ENCODE measurements around the gene MRTFB. TPM values are rescaled to one million over a fixed set of nuclear protein-coding genes. Genes with fewer than 3 reads are reported as not detected.

MRTFB gene
- polyA plus RNA-seq, 4 donors: 3.1 to 20.2 (median 9.4) TPM

DNA sequence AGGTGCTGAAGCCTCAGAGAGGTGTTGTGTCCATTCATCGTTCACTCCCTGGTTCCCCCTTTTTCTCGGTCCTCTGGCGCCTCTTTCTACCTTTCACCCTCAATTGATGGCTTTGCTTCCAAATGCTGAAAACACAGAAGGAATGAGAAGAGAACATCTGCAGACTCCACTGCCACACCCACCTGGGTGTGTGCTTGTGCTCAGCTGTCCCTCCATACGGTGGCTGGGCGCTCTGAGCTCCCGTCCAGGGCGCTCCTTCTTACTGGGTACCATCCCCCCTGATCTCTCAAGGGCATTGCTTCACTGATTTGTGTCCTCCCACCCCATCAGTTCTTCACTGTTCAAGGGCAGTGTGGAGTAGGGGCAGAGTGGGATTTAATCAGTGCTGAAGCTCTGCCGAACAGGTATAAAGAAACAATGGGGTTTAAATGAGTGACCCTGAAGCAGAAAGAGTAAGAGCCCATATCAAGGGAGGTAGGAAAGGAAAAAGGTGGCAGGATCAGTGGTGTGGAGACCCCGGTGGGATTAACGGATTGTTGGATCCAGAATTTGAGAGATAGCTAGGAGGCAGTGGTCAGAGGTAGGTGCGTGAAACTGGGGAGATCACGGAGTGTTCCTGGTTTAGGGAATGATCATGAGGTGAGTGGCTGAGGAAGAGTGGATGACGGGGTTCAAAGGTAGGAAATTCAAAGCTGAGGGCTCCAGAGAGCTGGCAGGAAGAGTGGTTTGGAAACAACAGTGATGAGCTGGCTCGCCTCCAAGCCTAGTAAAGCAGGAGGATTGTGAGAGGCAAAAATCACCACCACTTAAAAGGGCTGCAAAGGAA is 40.8 kb downstream of the MRTFB start:
- H3K4me1 ChIP-seq (ENCODE audit: control insufficient read depth in 3 of 3, insufficient read depth in 2 of 3, low read depth in 1 of 3, low read length in 2 of 3): peaks cover 6 to 20% (median 8%) of the 10 kb centered on the region in 3 donors
- 31 to 70% (median 52%) methylated on average over 14 of the region's 14 CpGs for WGBS, 3 donors
- H3K36me3 ChIP-seq (ENCODE audit: control insufficient read depth in 3 of 3, insufficient read depth in 2 of 3, low read depth in 1 of 3, low read length in 3 of 3): peaks cover 0 to 4% (median 0%) of the 10 kb centered on the region in 3 donors
- FAIRE-seq: no peak
- no peaks in the 10 kb centered on the region for H3K9me3 ChIP-seq (ENCODE audit: control insufficient read depth in 2 of 2, insufficient read depth in 1 of 2, low read depth in 1 of 2, low read length in 1 of 2)
- peak in 1 of 2 donors; percentile 58 for DNase-seq
- H3K27ac ChIP-seq (ENCODE audit: low read depth in 1 of 3, low read length in 2 of 3): peak overlapping the region in 1 of 3 donors; percentile 20
- H3K27me3 ChIP-seq (ENCODE audit: control insufficient read depth in 3 of 3, insufficient read depth in 3 of 3, low read length in 3 of 3): no peaks in the 10 kb centered on the region
- H3K4me3 ChIP-seq (ENCODE audit: low read depth in 1 of 3, low read length in 3 of 3): no peak overlapping the region

DNA sequence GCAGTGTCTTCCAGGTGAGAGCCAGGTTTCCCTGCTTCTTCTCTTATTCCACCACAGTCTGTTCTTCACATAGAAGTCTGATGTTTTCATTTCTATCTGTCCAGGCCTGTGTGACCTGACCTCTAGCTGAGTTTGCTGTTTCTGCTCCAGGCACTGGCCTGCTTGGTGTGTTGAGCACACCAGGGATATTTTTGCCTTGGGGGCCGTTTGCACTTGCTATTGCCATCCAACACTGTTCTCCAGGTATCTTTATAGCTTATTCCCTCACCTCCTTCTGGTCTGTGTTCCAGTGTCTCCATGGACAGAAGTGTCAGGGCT is 41.4 kb downstream of the MRTFB start:
- WGBS, 3 donors: 16 to 45% (median 29%) methylated on average over 1 of the region's 1 CpG
- Histone ChIP-seq H3K4me3 (ENCODE audit: low read depth in 1 of 3, low read length in 3 of 3) (no peak overlapping the region), H3K9me3 (ENCODE audit: control insufficient read depth in 2 of 2, insufficient read depth in 1 of 2, low read depth in 1 of 2, low read length in 1 of 2) (no peaks in the 10 kb centered on the region), H3K36me3 (ENCODE audit: control insufficient read depth in 3 of 3, insufficient read depth in 2 of 3, low read depth in 1 of 3, low read length in 3 of 3) (peaks cover 0 to 6% (median 0%) of the 10 kb centered on the region in 3 donors), H3K4me1 (ENCODE audit: control insufficient read depth in 3 of 3, insufficient read depth in 2 of 3, low read depth in 1 of 3, low read length in 2 of 3) (peaks cover 6 to 20% (median 8%) of the 10 kb centered on the region in 3 donors), H3K27me3 (ENCODE audit: control insufficient read depth in 3 of 3, insufficient read depth in 3 of 3, low read length in 3 of 3) (no peaks in the 10 kb centered on the region), H3K27ac (ENCODE audit: low read depth in 1 of 3, low read length in 2 of 3) (no peak overlapping the region)
- no peak for FAIRE-seq
- DNase-seq: no peak

DNA sequence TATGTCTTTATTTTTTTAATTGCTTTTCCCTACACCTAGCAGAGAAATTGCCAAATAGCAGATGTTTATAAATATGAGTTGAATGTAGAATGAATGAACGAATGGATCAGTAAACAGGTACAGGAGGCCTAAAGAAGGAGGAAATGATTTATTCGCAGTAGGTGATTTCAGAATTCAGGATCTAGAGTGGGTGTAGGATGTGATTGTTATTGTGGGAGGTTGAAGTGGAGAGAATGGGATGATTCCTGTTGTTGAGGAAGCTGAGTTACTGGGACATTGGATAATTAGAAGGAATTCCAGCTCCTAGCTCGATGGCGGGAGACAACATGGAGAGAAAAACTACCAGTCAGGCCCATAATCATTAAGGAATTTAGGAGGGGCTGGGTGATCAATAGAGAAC is 42.2 kb downstream of the MRTFB start:
- Histone ChIP-seq H3K36me3 (ENCODE audit: control insufficient read depth in 3 of 3, insufficient read depth in 2 of 3, low read depth in 1 of 3, low read length in 3 of 3) (peaks cover 0 to 9% (median 0%) of the 10 kb centered on the region in 3 donors), H3K4me1 (ENCODE audit: control insufficient read depth in 3 of 3, insufficient read depth in 2 of 3, low read depth in 1 of 3, low read length in 2 of 3) (peaks cover 6 to 20% (median 8%) of the 10 kb centered on the region in 3 donors), H3K27ac (ENCODE audit: low read depth in 1 of 3, low read length in 2 of 3) (no peak overlapping the region), H3K4me3 (ENCODE audit: low read depth in 1 of 3, low read length in 3 of 3) (no peak overlapping the region), H3K9me3 (ENCODE audit: control insufficient read depth in 2 of 2, insufficient read depth in 1 of 2, low read depth in 1 of 2, low read length in 1 of 2) (no peaks in the 10 kb centered on the region), H3K27me3 (ENCODE audit: control insufficient read depth in 3 of 3, insufficient read depth in 3 of 3, low read length in 3 of 3) (no peaks in the 10 kb centered on the region)
- DNase-seq (no peak), FAIRE-seq (no peak)
- 82 to 91% (median 85%) methylated on average over 4 of the region's 4 CpGs for WGBS, 3 donors

DNA sequence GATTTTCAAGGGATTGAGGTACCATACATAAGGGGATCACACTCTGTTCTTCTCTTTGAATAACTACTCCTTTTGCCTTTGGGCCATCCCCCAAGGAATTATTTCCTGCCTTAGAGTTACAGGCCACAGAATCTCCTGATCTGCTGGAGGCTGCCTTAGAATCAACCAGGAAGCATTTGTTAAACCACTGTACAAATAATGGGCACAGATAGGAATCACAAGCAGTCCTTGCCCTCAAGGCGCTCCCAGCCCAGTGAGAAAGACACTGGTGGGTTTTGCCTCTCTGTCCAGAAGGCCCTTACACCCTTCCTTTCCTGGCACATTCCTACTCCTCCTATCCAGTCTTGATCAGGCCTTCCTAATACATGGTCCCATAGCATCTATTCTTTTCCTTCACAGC is 45.9 kb downstream of the MRTFB start:
- peaks cover 1 to 5% (median 3%) of the 10 kb centered on the region in 3 donors for H3K4me1 ChIP-seq (ENCODE audit: control insufficient read depth in 3 of 3, insufficient read depth in 2 of 3, low read depth in 1 of 3, low read length in 2 of 3)
- H3K9me3 ChIP-seq (ENCODE audit: control insufficient read depth in 2 of 2, insufficient read depth in 1 of 2, low read depth in 1 of 2, low read length in 1 of 2): no peaks in the 10 kb centered on the region
- H3K27me3 ChIP-seq (ENCODE audit: control insufficient read depth in 3 of 3, insufficient read depth in 3 of 3, low read length in 3 of 3): no peaks in the 10 kb centered on the region
- 87 to 100% (median 100%) methylated on average over 1 of the region's 1 CpG for WGBS, 3 donors
- H3K36me3 ChIP-seq (ENCODE audit: control insufficient read depth in 3 of 3, insufficient read depth in 2 of 3, low read depth in 1 of 3, low read length in 3 of 3): peaks cover 0 to 5% (median 0%) of the 10 kb centered on the region in 3 donors
- DNase-seq: no peak
- no peak overlapping the region for H3K4me3 ChIP-seq (ENCODE audit: low read depth in 1 of 3, low read length in 3 of 3)
- no peak overlapping the region for H3K27ac ChIP-seq (ENCODE audit: low read depth in 1 of 3, low read length in 2 of 3)
- no peak for FAIRE-seq

DNA sequence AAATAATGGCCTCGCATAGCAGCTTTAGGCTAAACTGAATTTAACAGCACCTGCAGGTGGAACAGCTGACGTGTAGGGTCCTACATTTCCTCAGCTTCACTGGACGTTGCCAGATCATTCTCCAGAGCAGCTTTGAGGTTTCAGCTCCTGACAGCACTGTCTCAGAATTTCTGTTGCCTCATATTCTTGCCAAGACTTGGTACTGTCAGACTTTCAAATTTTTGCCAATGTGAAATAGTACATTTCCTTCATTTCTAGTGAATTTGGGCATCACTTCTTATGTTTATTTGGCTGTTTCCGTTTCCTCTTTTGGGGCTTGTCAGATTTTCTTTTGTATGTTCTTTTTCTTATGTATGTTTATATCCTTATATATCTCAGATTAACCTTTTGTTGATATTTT is 48.7 kb downstream of the MRTFB start:
- no peak for FAIRE-seq
- Histone ChIP-seq H3K27me3 (ENCODE audit: control insufficient read depth in 3 of 3, insufficient read depth in 3 of 3, low read length in 3 of 3) (no peaks in the 10 kb centered on the region), H3K9me3 (ENCODE audit: control insufficient read depth in 2 of 2, insufficient read depth in 1 of 2, low read depth in 1 of 2, low read length in 1 of 2) (no peaks in the 10 kb centered on the region), H3K4me3 (ENCODE audit: low read depth in 1 of 3, low read length in 3 of 3) (no peak overlapping the region), H3K27ac (ENCODE audit: low read depth in 1 of 3, low read length in 2 of 3) (no peak overlapping the region), H3K4me1 (ENCODE audit: control insufficient read depth in 3 of 3, insufficient read depth in 2 of 3, low read depth in 1 of 3, low read length in 2 of 3) (peaks cover 0 to 2% (median 0%) of the 10 kb centered on the region in 3 donors), H3K36me3 (ENCODE audit: control insufficient read depth in 3 of 3, insufficient read depth in 2 of 3, low read depth in 1 of 3, low read length in 3 of 3) (peaks cover 0 to 5% (median 0%) of the 10 kb centered on the region in 3 donors)
- DNase-seq: no peak
- 88 to 94% (median 92%) methylated on average over 4 of the region's 4 CpGs for WGBS, 3 donors

DNA sequence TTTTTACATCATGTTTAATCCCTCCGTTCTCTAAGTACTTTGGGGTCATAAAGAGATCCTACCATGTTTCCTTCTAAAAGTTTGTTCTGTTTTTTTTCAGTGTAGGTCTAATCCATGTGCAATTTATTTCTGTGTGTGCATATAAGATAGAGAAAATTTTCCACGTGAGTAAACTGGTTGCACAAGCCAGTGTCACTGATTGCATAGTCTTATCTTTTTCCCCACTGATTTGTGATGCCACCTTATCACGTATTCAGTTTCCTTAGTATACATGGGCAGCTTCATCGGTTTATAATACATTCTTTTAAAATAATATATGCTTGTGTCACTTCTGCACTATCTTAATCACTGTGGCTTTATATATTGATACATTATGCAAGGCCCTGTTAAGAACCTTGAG is 49.2 kb downstream of the MRTFB start:
- FAIRE-seq: no peak
- H3K27ac ChIP-seq (ENCODE audit: low read depth in 1 of 3, low read length in 2 of 3): no peak overlapping the region

DNA sequence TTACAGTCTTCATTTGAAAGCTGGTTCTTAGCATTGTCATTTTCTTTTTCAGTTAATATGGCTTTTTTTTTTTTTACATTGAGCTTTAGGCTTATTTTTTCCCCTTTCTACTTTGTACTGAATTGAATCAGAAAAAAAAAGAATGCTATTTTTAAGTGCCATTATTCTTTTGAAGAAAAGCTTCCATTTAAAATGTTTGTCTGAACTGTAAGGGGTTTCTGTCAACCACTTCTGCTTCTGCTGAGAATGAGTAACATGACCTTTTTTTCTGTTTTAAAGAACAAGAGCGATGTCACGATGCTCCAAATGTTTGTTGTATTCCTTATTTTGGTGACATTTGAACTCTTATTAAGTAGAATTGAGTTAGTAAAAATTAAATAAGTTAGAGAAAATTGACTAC is 50.0 kb downstream of the MRTFB start:
- FAIRE-seq (no peak), DNase-seq (no peak)
- Histone ChIP-seq H3K27me3 (ENCODE audit: control insufficient read depth in 3 of 3, insufficient read depth in 3 of 3, low read length in 3 of 3) (no peaks in the 10 kb centered on the region), H3K4me3 (ENCODE audit: low read depth in 1 of 3, low read length in 3 of 3) (no peak overlapping the region), H3K4me1 (ENCODE audit: control insufficient read depth in 3 of 3, insufficient read depth in 2 of 3, low read depth in 1 of 3, low read length in 2 of 3) (peaks cover 0 to 2% (median 0%) of the 10 kb centered on the region in 3 donors), H3K9me3 (ENCODE audit: control insufficient read depth in 2 of 2, insufficient read depth in 1 of 2, low read depth in 1 of 2, low read length in 1 of 2) (no peaks in the 10 kb centered on the region), H3K27ac (ENCODE audit: low read depth in 1 of 3, low read length in 2 of 3) (no peak overlapping the region), H3K36me3 (ENCODE audit: control insufficient read depth in 3 of 3, insufficient read depth in 2 of 3, low read depth in 1 of 3, low read length in 3 of 3) (peaks cover 0 to 5% (median 0%) of the 10 kb centered on the region in 3 donors)
- 67 to 99% (median 73%) methylated on average over 2 of the region's 2 CpGs for WGBS, 3 donors

More for the DNA sequence above, 49.2 kb downstream of the MRTFB start:
- Histone ChIP-seq H3K4me3 (ENCODE audit: low read depth in 1 of 3, low read length in 3 of 3) (no peak overlapping the region), H3K36me3 (ENCODE audit: control insufficient read depth in 3 of 3, insufficient read depth in 2 of 3, low read depth in 1 of 3, low read length in 3 of 3) (peaks cover 0 to 5% (median 0%) of the 10 kb centered on the region in 3 donors), H3K27me3 (ENCODE audit: control insufficient read depth in 3 of 3, insufficient read depth in 3 of 3, low read length in 3 of 3) (no peaks in the 10 kb centered on the region), H3K9me3 (ENCODE audit: control insufficient read depth in 2 of 2, insufficient read depth in 1 of 2, low read depth in 1 of 2, low read length in 1 of 2) (no peaks in the 10 kb centered on the region), H3K4me1 (ENCODE audit: control insufficient read depth in 3 of 3, insufficient read depth in 2 of 3, low read depth in 1 of 3, low read length in 2 of 3) (peaks cover 0 to 2% (median 0%) of the 10 kb centered on the region in 3 donors)
- DNase-seq: no peak
- 34 to 69% (median 44%) methylated on average over 4 of the region's 4 CpGs for WGBS, 3 donors

DNA sequence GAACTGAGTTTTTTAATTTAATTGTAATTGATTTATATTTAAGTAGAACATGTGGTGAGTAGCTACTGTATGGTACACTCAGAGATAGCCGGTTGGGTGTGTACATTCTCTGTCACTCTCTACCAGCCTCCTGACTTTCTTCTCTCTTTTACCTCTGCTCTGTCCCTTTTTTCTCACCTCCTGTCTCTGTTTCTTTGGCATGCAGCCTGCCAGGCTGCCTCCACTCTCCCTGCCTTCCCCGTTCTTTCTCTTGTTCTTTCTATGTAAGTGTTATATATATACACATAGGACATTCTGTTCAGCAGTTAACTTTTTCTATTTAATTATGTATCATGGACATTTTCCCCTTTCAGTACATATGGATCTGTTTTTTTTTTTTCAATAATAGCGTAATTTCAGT is 50.8 kb downstream of the MRTFB start:
- Histone ChIP-seq H3K4me3 (ENCODE audit: low read depth in 1 of 3, low read length in 3 of 3) (no peak overlapping the region), H3K9me3 (ENCODE audit: control insufficient read depth in 2 of 2, insufficient read depth in 1 of 2, low read depth in 1 of 2, low read length in 1 of 2) (no peaks in the 10 kb centered on the region), H3K27me3 (ENCODE audit: control insufficient read depth in 3 of 3, insufficient read depth in 3 of 3, low read length in 3 of 3) (no peaks in the 10 kb centered on the region), H3K36me3 (ENCODE audit: control insufficient read depth in 3 of 3, insufficient read depth in 2 of 3, low read depth in 1 of 3, low read length in 3 of 3) (peaks cover 0 to 5% (median 0%) of the 10 kb centered on the region in 3 donors), H3K27ac (ENCODE audit: low read depth in 1 of 3, low read length in 2 of 3) (no peak overlapping the region), H3K4me1 (ENCODE audit: control insufficient read depth in 3 of 3, insufficient read depth in 2 of 3, low read depth in 1 of 3, low read length in 2 of 3) (peaks cover 0 to 2% (median 0%) of the 10 kb centered on the region in 3 donors)
- DNase-seq (no peak), FAIRE-seq (no peak)
- 88 to 90% (median 88%) methylated on average over 3 of the region's 3 CpGs for WGBS, 3 donors
